HUDEP-2 (cell line): ENCODE measurements around the gene CTNS.
A peak's percentile ranks its signal among the peaks of the same experiment; 100 is the strongest.

Experiments used
- DNase-seq, 76 experiments: peaks; one replicate each; lab custom pipeline; 2025; ENCODE audit not compliant: unreplicated experiment in 76 of 76; lab: John Stamatoyannopoulos, UW

The CTNS gene

GRCh38 chr17:3636154-3636907 lies at the start of gene CTNS, which contains the start of gene SHPK:
TSS of gene CTNS (plus strand) at chr17:3636760. CDS start at chr17:3640207, 3,447 bp downstream.
TSS of gene SHPK (minus strand) at chr17:3636250. CDS start at chr17:3636219, 31 bp downstream.
- peak in 75 of 76 experiments; percentile 54 to 98 (median 92) for DNase-seq

GRCh38 chr17:3589784-3590183 lies 46.8 kb upstream of the CTNS start:
- DNase-seq, result no peak

- DNase-seq, result no peak
Observed at GRCh38 chr17:3590231-3590630, 46.3 kb upstream of the CTNS start.

GRCh38 chr17:3590768-3591167 lies 45.8 kb upstream of the CTNS start:
- no peak for DNase-seq

- DNase-seq, result no peak
Observed at GRCh38 chr17:3592216-3592860, 44.2 kb upstream of the CTNS start.

- no peak for DNase-seq
Observed at GRCh38 chr17:3593384-3593783, 43.2 kb upstream of the CTNS start.

- no peak for DNase-seq
Observed at GRCh38 chr17:3594051-3594800, 42.3 kb upstream of the CTNS start.

- DNase-seq, result no peak
Observed at GRCh38 chr17:3594976-3595375, 41.6 kb upstream of the CTNS start.

GRCh38 chr17:3596804-3597464 lies 39.6 kb upstream of the CTNS start:
- no peak for DNase-seq

GRCh38 chr17:3598078-3598477 lies 38.5 kb upstream of the CTNS start:
- DNase-seq, result no peak

- no peak for DNase-seq
Observed at GRCh38 chr17:3600529-3601205, 35.9 kb upstream of the CTNS start.

- peak in 36 of 76 experiments; percentile 1 to 54 (median 20) for DNase-seq
Observed at GRCh38 chr17:3602499-3602898, 34.1 kb upstream of the CTNS start.

- DNase-seq, result no peak
Observed at GRCh38 chr17:3603119-3603869, 33.3 kb upstream of the CTNS start.

- DNase-seq, result no peak
Observed at GRCh38 chr17:3603870-3604259, 32.7 kb upstream of the CTNS start.

- no peak for DNase-seq
Observed at GRCh38 chr17:3609689-3610088, 26.9 kb upstream of the CTNS start.

GRCh38 chr17:3610523-3610922 lies 26.0 kb upstream of the CTNS start:
- DNase-seq, result no peak

- no peak for DNase-seq
Observed at GRCh38 chr17:3613124-3613523, 23.4 kb upstream of the CTNS start.

GRCh38 chr17:3615160-3615870 lies 21.2 kb upstream of the CTNS start:
- DNase-seq, result no peak

- no peak for DNase-seq
Observed at GRCh38 chr17:3621146-3621720, 15.3 kb upstream of the CTNS start.
